CD4-positive, alpha-beta T cell treated with Interleukin-4 for 4 hours (primary cell): ENCODE measurements around the gene PDE4B.
"Not testable (repeated sequence)": the region's sequence is repeated elsewhere in the genome, so short reads cannot be mapped to it uniquely, and the experiment has no call there.

ENCODE experiments used
- DNase-seq: peaks from one replicate; pipeline ENCODE4 v3.0.0-alpha.2; 2020

PDE4B gene

DNA sequence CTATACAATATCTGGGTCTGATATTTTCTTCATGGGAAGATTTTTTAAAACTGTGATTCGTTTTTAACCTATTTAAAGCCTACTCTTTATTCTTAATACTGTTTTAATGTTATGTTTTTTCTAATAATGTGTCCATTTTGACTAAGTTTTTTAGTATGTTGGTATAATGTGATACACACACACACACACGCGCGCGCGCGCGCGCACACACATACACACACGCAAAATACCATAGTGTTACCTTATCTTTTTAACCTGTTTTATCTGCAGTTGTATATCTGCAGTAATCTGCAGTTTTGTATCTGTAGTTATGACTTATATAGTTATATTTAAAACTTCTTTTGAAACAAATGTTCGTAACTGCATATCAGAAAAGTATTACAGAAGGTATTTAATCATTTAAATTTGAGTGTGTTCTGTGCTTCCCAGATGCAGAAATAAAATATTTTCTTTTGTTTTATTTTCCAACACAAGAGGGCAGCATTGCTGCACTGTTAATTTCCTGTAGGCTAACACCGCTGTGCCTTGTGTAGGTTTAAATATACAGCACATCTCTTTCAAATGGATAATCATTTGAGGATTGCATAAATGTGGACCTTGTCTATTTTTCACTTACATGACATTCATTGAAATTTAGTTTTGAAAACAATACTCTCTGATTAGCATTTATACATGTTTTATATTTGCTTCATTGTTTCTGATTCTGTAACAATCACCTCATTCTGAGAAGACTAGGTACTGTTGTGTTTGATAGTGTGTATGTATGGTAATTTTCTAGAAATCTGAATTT is 166.1 kb downstream of the PDE4B start:
- DNase-seq, result peak; percentile 74

DNA sequence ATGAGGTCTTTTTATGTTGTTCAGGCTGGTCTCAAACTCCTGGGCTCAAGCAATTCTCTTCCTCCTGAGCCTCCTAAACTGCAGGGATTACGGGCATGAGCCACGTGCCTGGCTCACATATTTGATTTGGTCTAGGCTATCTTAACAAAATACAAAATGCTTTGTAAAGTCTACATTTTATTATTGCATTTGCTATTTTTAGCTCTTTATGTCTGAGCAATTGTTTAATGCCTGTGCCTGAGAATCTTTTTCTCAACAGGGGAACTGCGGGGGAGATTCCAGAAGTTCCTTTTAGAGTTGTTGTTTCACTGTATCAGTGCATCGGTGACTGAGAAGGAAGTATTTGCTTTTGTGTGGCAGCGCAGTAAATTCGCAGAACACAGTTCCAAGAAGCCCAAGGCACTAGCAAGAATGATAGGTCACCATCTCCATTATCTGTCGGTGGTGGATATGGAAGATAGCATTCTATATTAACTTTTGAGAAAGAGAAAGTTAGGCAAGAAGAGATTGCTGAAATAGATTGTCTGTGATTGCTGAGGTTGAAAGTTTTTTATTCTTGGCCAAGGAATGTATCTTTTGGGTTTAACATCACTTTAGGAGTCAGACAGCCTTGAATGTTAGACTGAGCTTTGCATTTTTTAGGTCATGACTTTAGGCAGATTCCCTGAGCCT is 167.3 kb downstream of the PDE4B start:
- DNase-seq, result no peak

DNA sequence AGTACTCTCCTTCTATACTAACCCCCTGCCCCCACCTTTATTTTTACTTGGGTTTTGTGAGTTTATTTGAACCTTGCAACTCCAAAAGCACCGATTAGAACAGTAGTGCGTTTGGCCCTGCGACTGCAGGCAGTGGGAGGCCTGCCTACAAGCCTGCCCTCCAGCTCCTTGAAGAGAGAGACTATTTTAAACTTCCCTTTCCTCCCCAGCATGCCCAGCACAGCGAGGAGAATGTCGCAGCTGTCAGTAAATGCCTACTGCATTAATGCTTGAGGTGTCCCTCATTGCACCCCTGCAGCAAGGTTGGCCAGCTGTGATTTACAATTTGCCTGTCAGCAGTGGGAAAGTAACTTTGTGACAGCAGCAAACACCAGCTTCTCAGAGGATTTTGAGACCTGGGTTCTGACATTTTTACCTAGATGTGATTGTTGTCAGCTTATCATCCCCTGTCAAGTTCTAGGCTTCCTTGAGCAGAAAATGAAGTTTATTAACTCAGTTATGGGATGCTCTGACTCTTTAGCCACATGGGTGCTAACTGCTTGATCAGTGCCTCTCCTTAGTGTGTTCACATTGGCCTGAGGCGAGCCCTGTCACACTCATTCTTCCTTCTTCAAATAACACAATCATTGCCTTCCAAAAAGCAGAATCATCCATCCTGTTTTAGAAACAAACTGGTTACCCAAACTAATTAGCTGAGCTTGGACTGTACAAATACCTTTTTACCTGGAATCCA is 170.6 kb downstream of the PDE4B start:
- no peak for DNase-seq

DNA sequence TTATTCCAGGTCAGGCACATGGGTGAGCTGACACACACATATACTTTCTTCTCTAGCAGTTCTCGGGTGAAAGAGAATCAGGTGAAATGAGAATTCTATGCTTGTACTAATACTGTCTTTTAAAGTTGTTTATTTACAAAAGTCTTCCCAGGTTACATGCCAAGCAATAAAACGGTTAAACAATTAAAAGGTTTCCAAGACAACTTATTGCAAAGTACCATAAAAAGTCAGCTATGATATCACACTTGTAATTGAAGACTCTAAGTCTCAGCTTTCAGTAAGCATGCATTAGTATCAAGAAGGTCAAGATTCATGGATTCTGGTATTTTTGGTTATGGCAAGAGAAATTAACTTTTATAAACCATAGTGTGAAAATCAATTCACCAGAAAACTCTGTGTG is 171.4 kb downstream of the PDE4B start:
- DNase-seq, result no peak

DNA sequence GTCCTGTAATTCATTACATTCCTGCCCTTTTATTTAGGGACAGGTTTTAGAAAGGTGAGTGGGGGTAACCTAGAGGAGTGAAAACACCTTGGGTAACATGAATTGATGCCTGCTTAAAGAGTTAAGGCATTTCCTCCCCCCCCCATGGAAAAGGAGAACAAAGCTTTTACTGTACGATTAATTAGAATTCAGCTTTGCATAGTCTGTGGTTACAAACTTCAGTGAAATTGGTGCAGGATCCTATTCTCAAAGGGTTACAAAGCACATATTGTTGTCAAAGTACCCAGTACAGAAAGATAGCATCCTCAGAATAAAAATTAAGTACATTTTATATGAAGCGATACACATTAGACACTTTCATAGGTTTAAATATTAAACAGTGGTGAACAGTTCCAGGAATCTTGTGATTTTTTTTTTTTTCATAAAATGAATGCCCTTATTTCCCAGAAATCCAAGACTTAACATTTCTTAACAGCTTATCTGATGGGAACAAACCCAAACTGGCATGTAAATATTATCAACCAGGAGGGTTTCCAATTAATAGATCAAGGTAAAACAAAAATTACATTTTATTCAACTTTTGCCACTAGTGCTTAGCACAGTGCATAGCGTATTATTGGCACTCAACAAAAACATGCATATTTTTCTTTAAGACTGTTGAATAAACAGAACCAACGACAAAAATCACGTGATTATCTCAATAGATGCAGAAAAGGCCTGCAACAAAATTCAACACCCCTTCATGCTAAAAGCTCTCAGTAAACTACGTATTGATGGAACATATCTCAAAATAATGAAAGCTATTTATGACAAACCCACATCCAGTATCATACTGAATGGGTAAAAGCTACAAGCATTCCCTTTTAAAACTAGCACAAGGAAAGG is 172.7 kb downstream of the PDE4B start:
- no peak for DNase-seq

DNA sequence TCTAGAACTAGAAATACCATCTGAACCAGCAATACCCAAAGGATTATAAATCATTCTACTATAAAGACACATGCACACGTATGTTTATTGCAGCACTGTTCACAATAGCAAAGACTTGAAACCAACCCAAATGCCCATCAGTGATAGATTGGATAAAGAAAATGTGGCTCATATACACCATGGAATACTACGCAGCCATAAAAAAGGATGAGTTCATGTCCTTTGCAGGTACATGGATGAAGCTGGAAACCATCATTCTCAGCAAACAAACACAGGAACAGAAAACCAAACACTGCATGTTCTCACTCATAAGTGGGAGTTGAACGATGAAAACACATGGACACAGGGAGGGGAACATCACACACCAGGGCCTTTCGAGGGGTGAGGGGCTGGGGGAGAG is 174.8 kb downstream of the PDE4B start:
- not testable (repeated sequence) for DNase-seq

DNA sequence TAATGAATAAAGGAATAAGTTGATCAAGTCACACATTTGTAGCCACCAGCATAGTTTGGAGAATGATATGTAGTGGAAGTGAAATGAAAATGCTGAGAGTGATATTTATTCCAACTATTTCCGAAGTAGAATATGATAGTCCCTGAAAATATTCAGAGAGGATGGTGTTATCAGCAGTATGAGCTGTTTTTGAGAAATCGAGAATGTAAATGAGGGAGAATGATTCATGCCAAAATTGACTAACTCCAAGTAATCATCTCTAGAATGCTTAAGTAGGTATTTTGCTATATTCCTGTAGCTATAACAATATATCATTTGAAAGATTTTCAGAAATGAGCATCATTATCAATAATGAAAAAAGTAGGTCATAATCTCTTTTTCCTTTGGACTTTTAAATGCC is 178.9 kb downstream of the PDE4B start:
- no peak for DNase-seq

DNA sequence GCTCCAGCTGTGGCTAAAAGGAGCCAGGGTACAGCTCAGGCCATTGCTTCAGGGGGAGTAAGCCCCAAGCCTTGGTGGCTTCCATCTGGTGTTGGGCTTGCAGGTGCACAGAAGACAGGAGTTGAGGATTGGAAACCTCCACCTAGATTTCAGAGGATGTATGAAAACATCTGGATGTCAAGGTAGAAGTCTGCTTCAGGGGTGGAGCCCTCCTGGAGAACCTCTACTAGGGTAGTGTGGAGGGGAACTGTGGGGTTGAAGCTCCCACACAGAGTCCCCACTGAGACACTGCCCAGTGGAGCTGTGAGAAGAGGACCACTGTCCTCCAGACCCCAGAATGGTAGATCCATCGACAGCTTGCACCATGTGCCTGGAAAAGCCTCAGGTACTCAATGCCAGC is 183.0 kb downstream of the PDE4B start:
- no peak for DNase-seq

DNA sequence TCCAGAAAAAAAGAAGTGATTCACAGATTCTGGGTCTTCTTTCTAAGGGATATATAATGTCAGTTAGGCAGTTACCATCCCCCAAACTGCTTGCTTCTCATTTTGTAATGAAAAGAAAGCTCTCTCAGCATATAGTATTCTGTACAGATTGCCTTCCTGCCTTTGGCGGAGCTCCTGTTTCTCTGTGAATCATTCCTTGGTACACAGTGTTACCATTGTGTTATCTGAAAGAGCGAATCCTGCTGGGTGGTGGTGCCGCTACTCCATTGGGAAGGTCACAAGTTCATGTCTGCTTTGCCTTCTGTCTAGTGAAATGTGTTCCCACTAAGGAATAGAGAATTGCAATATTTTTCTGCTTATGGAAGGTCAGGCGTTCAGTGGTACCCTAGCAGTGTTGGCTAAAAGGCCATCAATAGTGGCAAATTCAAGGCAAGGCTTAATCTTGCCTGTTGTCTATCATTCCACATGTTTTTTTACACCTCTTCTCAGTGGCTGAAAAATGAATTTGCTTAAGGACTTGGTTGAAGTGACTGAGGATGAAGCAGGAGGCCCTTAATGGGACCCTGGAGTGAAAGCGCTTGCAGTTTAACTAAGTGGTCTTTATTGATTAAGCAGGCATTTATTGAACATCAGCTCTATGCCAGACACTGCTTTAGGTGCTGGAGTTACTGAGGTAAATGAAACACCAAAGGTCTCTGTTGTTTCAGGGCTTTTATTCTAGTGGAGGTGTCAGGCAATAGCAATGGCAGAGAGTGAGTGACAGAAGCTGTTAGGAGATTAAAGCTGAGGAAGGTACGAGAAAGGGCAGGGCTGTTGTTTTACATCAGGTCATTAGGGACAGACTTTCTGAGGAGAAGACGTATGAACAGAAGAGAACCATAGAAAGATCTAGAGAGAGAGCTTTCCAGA is 186.7 kb downstream of the PDE4B start:
- DNase-seq, result no peak

DNA sequence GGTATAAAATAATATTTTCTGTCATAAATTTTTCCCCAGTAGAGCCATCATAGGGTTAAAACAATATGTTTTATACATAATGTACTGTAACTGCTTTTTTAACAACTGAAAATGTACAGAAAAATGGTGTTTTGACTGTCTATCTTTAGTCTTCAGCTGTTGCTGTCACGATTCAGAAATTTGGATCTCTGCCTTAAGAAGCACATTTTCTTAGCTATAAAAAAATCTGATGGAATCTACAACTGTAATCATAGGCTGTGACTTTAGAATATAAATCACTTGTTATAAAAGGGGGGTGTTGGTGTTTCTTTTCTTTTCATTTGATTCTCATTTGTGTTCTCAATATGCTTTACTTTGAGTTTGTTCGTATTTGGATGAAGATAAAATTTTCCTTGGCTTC is 187.5 kb downstream of the PDE4B start:
- no peak for DNase-seq

DNA sequence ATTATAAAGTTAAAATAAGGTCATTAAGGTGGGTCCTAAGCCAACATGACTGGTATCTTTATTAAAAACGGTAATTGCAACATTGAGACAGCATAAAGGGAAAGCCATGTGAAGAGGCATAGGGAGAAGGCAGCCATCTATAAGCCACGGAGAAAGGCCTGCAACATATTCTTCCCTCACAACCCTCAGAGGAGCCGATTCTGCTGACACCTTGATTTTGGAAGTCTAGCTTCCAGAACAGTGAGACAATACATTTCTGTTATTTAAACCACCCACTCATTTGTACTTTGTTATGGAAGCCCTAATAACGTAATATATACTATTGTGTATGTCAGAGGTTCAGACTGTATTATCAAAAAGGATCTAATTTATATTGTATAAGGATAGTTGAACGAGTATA is 190.8 kb downstream of the PDE4B start:
- no peak for DNase-seq

DNA sequence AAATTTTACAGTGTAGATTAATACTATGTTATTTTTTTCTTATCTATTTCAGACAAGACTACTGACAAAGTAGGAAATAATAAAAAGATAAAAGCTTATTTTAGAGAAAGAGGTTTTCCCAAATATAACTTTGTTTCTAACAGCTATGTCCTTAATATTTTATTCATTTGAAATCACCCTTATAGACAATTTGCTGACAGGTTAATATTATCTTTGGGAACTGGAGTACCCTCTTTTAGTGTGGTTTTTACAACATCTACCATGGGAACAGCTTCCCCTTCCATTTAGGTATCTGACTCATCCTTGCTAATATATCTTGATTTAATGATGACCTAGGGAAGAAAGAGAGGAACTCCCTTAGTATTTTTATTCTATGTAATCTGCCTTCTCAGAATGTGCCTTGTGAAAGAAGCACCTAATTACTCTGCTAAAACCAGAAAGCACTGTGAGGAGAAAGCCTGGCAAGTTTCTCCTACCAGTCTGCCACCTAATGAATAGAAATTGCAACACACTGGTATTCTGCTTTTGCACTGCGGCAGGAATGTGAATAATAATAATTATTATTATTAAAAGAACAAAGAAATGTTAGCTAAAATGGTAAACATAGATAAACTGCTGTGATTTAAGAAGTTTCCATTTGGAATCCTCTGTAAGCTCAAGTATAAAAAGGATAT is 192.8 kb downstream of the PDE4B start:
- DNase-seq, result no peak

DNA sequence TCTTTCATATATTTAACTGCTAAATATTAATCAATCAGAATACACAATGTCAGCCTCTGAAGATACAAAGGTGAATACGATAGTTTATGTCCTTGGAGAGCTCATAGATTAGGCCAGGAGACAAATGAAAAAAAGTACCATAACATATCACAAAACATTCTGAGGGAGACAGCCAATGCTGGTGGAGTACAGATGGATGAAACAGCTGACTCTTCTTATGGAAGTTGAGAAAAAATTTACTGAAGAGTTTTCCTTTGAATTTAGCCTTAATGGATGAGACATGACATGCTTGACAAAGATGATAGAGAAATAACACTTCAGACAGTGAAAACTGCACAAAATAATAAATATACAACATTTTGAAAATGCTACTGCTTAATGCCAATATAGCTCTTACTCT is 193.5 kb downstream of the PDE4B start:
- no peak for DNase-seq

DNA sequence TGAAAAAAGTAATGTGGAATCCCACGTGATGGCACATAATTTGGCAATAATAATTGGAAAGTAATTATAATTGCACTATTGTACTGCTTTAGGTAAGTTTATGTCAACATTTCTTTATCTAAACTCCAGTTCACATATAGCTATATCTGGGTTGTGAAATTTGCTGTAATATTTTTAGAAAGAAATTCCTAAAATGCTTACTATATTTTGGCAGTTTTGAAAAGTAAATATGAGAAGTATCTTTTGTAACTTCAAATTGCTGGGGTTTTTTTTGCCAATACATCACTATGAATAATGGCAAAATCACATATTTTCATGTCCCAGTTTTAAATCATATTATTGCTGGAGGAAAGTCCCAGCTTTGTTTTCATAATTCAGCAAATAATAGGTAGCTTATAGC is 197.5 kb downstream of the PDE4B start:
- no peak for DNase-seq

DNA sequence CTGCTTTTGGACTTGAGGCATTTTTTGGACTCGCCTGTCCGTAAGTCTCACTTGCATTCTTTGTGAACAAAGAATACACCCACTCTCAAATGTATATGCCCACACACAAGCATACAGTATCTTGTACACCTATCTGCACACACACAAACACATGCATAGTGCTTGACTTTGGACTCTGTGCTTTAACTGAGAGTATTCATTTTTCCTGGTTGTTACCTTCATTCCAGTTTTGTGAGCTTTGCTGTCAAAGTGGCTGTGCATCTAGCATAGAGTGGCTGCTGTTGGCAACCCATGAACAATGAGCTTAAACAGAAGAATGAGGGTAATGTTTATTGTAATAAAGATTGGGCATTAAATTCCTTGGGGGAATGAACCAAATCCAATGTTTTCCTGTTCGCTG is 199.0 kb downstream of the PDE4B start:
- no peak for DNase-seq

DNA sequence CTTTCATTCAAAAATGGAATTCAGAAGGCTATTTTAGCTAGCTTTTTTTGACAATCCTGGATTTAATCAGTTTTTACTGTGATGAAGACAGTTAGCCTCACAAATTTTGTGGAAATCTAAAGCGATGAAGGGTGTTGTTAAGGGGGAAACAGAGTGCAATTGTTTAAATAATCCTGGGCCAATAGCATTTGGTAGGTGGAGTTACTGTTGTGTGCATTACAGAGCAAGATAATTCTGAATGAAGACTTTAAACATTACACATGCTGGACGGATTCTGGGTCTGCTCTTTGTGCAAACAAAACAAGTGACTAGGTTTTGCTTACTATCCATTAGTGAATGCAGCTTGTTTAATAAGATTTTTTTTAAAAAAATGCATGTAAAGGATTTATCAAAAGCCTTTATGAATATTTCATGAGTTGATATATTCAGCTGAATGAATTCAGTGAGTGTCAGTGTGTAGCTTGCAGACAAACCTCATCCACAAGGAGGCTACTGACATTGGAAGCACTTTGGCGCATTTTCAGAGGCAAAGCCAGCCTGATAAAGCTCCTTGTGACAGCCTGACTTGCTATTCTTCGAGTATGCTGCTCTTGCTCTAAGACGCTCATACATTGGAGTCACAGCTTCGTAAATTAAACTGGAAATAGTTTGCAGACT is 199.6 kb downstream of the PDE4B start:
- no peak for DNase-seq

DNA sequence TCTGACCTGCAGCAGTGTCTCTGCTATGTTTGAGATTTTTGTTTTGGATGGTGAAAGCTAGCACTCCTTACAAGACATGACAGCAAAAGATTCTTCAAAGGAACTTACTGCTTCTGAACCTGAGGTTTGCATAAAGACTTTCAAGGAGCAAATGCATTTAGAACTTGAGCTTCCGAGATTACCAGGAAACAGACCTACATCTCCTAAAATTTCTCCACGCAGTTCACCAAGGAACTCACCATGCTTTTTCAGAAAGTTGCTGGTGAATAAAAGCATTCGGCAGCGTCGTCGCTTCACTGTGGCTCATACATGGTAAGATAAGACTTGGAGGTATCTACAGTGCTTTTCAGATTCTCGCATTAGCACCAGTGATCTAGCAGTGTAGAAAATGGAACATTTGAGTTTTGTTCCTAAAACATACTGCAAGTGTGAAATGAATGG is 200.2 kb downstream of the PDE4B start:
- DNase-seq, result no peak

DNA sequence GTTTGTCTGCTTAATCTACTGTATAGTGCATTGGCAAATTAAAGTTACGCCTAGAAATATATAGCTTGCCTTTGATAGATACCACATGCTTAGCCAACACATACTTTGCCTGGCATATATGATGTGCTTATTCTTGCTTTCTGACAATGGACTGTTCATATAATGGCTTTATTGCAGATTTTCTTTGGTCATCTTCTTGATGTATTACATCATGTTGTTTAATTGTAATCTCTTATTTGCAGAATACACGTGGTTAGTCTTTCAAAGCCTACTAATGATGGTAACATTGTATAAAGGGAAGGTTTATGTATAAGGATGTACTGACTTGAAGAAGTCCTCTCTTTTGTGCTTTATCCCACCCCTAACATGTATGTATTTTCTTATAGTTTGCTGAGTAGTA is 201.5 kb downstream of the PDE4B start:
- no peak for DNase-seq

DNA sequence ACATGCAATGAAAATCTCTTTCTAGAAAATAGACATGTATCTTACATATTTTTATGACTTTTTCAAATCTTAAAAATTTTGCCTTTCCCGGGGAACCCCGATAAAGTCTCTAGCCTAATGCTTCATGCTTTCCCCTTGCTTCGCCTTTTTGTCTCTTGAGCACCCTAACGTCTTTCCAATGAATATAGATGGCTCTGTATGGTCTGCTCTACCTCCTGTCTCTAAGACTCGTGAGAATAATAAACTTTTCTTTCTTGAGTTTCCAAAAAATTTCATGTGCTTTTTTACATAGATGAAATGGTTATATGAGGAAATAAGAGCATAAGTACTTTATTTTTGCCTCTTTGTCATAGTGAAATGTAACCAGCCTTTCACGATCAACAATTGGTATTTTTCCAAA is 202.6 kb downstream of the PDE4B start:
- no peak for DNase-seq

DNA sequence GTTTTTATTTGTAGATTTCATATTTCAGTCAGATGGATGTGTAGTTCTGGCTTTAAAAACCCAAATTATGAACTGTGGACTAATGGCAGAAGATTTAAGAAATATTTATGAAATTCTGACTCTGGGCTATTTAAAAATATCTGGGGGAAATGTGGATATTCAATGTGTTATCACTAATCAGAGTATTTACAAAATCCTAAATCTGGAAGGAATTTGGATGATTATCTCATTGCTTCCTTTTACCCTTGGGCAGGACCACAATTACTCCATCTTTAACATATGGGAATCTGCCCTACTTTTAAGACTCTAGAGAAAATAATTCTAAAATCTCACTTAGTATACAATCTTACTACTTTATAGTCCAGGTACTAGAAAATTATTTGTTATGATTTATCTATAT is 203.2 kb downstream of the PDE4B start:
- no peak for DNase-seq

DNA sequence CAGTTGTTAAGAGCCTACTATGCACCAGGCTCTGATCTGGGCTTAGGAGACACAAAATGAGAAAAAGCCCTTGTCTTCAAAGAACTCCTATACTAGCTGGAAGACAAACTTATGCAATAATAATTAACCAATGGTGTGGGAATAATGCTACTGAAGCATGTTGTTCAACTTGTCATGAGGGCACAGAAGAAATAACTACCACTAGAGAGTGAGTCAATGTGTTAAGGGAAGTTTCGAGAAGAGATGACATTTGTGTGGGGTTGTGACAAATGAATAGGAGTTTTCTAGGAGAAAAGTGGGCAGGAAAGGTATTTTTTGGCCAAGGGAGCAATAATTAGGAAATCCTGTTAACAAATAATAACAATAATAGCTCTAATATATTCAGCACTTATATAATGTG is 205.0 kb downstream of the PDE4B start:
- no peak for DNase-seq
